Astrocyte (in vitro differentiated cells and primary cell): ENCODE results near the gene C3orf80.

Experiments used
- CTCF ChIP-seq: IDR thresholded peaks from 2 replicates; pipeline ENCODE4 v1.5.1; 2011; ENCODE audit warnings: low read depth, mild to moderate bottlenecking, inconsistent platforms, low read length, moderate library complexity; ENCODE audit not compliant: insufficient read depth
- EZH2 ChIP-seq: IDR thresholded peaks from 2 replicates; pipeline ENCODE4 v1.6.1; 2012; ENCODE audit warnings: mild to moderate bottlenecking, low read length, inconsistent platforms; ENCODE audit not compliant: insufficient read depth

- no peak for TF ChIP-seq CTCF
- peak; percentile 96 for TF ChIP-seq EZH2
These were observed 1.0 kb downstream of the C3orf80 start for GRCh38 chr3:160226026-160226907.
